Testis (tissue), 2 donors: Measurements from ENCODE around the gene DDR2.

Experiments used
- CTCF ChIP-seq, 3 experiments: fragments of 450-650 bp in 2 of 3; fragments of 200-600 bp in 1 of 3; sonication (generic) in 1 of 3; IDR thresholded peaks; one replicate each; pipeline ENCODE4 v1.5.1; 2016 to 2019; ENCODE audit warnings: antibody characterized with exemption in 3 of 3, mild to moderate bottlenecking in 2 of 3, moderate library complexity in 1 of 3
- POLR2A ChIP-seq: fragments of 450-650 bp; IDR thresholded peaks from one replicate; pipeline ENCODE4 v1.6.1; 2017; ENCODE audit warnings: antibody characterized with exemption, mild to moderate bottlenecking, moderate library complexity

GRCh38 chr1:162587761-162588260 is 44.5 kb upstream of the DDR2 start:
- TF ChIP-seq CTCF (IDR thresholded peaks at IDR 0.05), result no peak
- TF ChIP-seq POLR2A, result no peak
